Memory B cell (primary cell): ENCODE results near the gene MACROD1.
A peak's percentile ranks its signal among the peaks of the same experiment; 100 is the strongest.

Experiments
- ATAC-seq: fragments of 150-1000 bp; cut with Tn5 transposase; 2 replicates; pipeline ENCODE4 v1.10.0; 2021; ENCODE audit warnings: low read depth, mild to moderate bottlenecking, moderate library complexity
- DNase-seq, 2 donors: peaks; one replicate each; pipeline ENCODE4 v3.0.0; 2022; ENCODE audit warnings: low spot score in 2 of 2
- H3K27ac Mint-ChIP-seq: one replicate; pipeline ENCODE4 v1.8.0; 2022; ENCODE audit warnings: mild to moderate bottlenecking, moderate library complexity, mixed read lengths
- H3K27me3 Mint-ChIP-seq: one replicate; pipeline ENCODE4 v1.8.0; 2022; ENCODE audit warnings: mixed read lengths
- H3K36me3 Mint-ChIP-seq: one replicate; pipeline ENCODE4 v1.8.0; 2022; ENCODE audit warnings: mild to moderate bottlenecking, mixed read lengths
- H3K4me1 Mint-ChIP-seq: one replicate; pipeline ENCODE4 v1.8.0; 2022; ENCODE audit warnings: mixed read lengths
- H3K4me3 Mint-ChIP-seq: one replicate; pipeline ENCODE4 v1.8.0; 2022; ENCODE audit warnings: mild to moderate bottlenecking, moderate library complexity, mixed read lengths
- H3K9me3 Mint-ChIP-seq: one replicate; pipeline ENCODE4 v1.8.0; 2022; ENCODE audit warnings: mixed read lengths

Gene MACROD1

DNA sequence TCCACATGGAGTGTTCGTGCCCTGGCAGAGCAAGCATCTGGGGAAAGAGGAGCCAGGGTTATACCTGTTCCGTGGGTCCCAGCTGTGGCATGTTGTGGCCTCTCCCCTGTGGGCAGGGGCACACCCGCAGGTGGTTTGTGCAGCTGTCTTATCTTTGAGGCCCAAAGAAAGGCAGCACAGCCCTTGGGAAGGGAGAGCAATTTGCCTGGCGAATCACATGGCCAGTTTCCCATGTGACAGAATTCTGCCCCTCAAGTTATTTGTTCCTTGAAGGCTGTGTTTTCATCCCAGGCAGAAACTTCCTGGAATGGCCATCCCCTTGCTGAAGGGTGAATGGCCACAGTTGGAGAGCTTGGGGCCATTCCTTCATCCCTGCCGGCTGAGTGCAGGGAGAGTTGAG, 207.9 kb downstream of the MACROD1 start:
- Mint-ChIP-seq H3K27ac (no peak overlapping the region), H3K4me3 (no peak overlapping the region), H3K36me3 (peaks cover 19% of the 10 kb centered on the region), H3K4me1 (peaks cover 2% of the 10 kb centered on the region), H3K27me3 (no peaks in the 10 kb centered on the region), H3K9me3 (no peaks in the 10 kb centered on the region)
- no peak for ATAC-seq
- no peak for DNase-seq

DNA sequence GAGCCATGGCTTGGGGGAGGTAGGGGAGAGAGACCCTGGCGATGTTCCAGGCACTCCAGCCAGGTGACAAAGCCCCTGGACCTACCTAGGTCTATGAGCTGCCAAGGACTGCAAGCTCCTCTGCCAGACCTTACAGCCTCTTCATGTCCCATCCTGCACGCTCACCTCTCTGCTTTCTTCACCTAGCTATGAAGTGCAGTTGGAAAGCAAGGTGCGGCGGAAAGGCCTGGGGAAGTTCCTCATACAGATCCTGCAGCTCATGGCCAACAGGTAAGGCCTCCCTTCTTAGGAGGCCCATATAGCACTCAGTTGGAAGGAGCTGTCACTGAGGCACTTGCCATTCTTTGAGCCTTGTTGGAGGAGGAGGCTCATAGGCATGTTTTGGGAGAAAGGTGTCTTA, 213.3 kb downstream of the MACROD1 start:
- Mint-ChIP-seq H3K9me3 (no peaks in the 10 kb centered on the region), H3K36me3 (peaks cover 21% of the 10 kb centered on the region), H3K27ac (no peak overlapping the region), H3K4me3 (no peak overlapping the region), H3K4me1 (peaks cover 13% of the 10 kb centered on the region), H3K27me3 (no peaks in the 10 kb centered on the region)
- DNase-seq = no peak
- no peak for ATAC-seq

DNA sequence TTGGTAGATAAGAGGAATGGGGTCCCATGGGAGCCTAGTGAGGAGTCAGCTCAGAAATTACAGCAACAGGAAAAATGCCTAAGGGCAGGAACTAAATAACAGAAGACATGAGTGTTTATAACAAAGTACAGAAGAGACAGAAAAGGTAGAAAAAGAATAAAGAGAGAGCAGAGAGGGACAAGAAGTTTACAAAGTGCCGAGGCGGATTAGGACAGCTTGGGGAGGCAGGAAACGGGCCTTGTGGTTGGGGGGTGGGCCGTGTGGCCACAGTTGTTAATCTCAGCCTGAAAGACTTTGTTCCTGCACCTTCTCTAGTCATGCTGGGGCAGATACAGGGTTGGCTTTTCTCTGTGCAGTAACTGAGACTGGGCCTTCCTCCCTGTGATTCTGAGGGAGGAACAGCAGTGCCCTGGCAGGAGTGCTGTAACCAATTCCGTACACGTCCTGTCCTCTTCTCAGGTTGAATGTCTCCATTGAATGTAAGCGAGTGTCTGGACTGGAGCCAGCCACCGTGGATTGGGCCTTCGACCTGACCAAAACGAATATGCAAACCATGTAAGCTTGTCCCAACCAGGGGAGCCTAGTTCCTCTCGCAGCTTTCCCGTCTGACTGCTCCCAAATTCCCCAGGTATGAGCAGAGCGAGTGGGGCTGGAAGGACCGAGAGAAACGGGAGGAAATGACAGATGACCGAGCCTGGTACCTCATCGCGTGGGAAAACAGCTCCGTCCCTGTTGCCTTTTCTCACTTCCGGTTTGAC, 214.0 kb downstream of the MACROD1 start:
- Mint-ChIP-seq H3K36me3 (peaks cover 21% of the 10 kb centered on the region), H3K27me3 (no peaks in the 10 kb centered on the region), H3K4me1 (peaks cover 13% of the 10 kb centered on the region), H3K9me3 (no peaks in the 10 kb centered on the region), H3K27ac (peak overlapping the region; percentile 26), H3K4me3 (peak overlapping the region; percentile 24)
- ATAC-seq (peak; percentile 24), DNase-seq (no peak)
